H1 (cell line): Measurements from ENCODE around the gene FBXO45. TPM values are rescaled to one million over a fixed set of nuclear protein-coding genes. Genes with fewer than 3 reads are reported as not detected.

Experiments used
- KDM5A ChIP-seq: fragments of 200-600 bp; IDR thresholded peaks from 2 replicates; pipeline ENCODE4 v1.7.1; 2012; ENCODE audit warnings: mild to moderate bottlenecking, low read length, inconsistent platforms, mixed read lengths
- polyA plus RNA-seq, 7 experiments: library from polyadenylated mRNA; depleted of rRNA in 3 of 7; stranded (reverse) in 5 of 7; unstranded in 2 of 7; fragments of >200 nt in 5 of 7; fragments of 200-250 nt in 2 of 7; gene quantifications; 1 replicate in 5 of 7; 2 replicates in 1 of 7; 4 replicates in 1 of 7; pipeline versions ENCODE4 v1.2.1 to v1.2.3, GENCODE V29; 2011 to 2013; ENCODE audit warnings: missing spikeins in 2 of 7, mixed read lengths in 2 of 7
- total RNA-seq: library from RNA; stranded (reverse); fragmentation: NEBNext Ultra II Directional; extraction: Animal tissue kit (Norgen Biotek cat#: 25700); gene quantifications from 2 replicates; pipeline ENCODE4 v1.2.1, GENCODE V29; 2021

FBXO45 gene
- total and polyA plus RNA-seq, 2 of the 8 experiments (the other 6 are each of a cell fraction or from before 2014, with no cell fraction given) = 5.2 to 19.4 TPM

DNA sequence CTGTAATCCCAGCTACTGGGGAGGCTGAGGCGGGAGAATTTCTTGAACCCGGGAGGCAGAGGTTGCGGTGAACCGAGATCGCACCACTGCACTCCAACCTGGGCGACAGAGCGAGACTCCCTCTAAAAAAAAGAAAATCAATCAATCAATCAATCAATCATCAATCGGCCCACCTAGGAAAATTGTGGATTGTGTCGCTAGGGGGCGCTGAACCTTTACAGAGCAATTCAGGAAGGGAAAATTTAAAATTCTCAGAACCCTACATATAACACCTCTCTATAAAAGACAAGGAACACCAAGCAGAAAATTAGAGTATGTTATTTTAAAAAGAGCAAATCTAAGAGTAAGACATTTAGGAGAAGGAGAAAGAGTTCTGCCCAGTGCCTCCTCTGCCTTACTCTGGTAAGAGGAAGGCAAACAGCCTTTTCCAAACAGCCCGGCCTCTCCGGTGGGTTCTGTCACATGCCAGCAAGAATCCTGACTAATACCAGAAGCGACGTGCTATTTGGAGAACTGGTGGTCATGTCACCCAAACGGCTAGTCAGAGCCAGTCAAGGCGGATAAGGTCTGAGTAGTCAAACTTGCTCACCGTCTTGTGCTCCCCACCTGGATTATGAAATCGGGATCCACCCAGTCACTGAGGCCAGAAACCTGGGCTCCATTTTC, 31.0 kb upstream of the FBXO45 start (continued):
- TF ChIP-seq KDM5A = no peak
